ENCODE data around the gene ALKBH7.

DNA sequence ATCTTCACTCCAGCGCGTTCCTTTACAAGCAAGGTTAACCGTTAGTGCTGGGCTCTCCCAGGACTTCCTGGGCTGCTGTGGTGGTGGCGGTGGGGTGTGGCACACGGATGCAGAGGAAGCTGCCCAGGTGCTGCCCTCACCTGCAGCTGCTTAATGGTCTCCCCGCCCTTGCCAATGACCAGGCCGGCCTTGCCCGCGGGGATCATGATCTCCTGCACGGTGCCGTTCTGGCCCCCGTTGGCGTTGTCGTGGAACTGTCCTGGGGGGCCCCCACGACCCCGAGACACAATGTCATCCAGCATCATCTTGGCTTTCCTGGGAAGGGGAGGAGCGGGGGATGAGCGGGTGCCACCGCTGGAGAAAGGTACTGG is 46.0 kb downstream of the ALKBH7 start:
- TF ChIP-seq, protein P1, sequence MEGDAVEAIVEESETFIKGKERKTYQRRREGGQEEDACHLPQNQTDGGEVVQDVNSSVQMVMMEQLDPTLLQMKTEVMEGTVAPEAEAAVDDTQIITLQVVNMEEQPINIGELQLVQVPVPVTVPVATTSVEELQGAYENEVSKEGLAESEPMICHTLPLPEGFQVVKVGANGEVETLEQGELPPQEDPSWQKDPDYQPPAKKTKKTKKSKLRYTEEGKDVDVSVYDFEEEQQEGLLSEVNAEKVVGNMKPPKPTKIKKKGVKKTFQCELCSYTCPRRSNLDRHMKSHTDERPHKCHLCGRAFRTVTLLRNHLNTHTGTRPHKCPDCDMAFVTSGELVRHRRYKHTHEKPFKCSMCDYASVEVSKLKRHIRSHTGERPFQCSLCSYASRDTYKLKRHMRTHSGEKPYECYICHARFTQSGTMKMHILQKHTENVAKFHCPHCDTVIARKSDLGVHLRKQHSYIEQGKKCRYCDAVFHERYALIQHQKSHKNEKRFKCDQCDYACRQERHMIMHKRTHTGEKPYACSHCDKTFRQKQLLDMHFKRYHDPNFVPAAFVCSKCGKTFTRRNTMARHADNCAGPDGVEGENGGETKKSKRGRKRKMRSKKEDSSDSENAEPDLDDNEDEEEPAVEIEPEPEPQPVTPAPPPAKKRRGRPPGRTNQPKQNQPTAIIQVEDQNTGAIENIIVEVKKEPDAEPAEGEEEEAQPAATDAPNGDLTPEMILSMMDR (IDR thresholded peaks at IDR 0.05) = no peak
- TF ChIP-seq POLR2A (IDR thresholded peaks at IDR 0.05) = no peak
